WTC11 (cell line): Measurements from ENCODE around the gene MSANTD2.

Experiments
- CTCF ChIP-seq: fragments of 200-600 bp; IDR thresholded peaks from 2 replicates; pipeline ENCODE4 v1.8.0; 2022; ENCODE audit warnings: antibody characterized with exemption
- E2F4 ChIP-seq: sonication (generic); formaldehyde crosslinking; IDR thresholded peaks from 2 replicates; pipeline ENCODE4 v1.8.1; 2022; ENCODE audit warnings: low read depth, mild to moderate bottlenecking, moderate library complexity, missing genetic modification reagents, borderline replicate concordance
- ERG ChIP-seq: fragments of 250-450 bp; sonication (Bioruptor Pico); IDR thresholded peaks from 2 replicates; pipeline ENCODE4 v1.8.0; 2021; ENCODE audit warnings: mild to moderate bottlenecking
- ESRRA ChIP-seq: sonication (generic); formaldehyde crosslinking; IDR thresholded peaks from 2 replicates; pipeline ENCODE4 v1.8.1; 2022; ENCODE audit warnings: mild to moderate bottlenecking, missing genetic modification reagents, borderline replicate concordance
- FOXJ3 ChIP-seq: sonication (generic); formaldehyde crosslinking; IDR thresholded peaks from 2 replicates; pipeline ENCODE4 v1.9.0; 2021; ENCODE audit warnings: missing genetic modification reagents, mild to moderate bottlenecking, borderline replicate concordance
- FOXK1 ChIP-seq: sonication (generic); formaldehyde crosslinking; IDR thresholded peaks from 2 replicates; pipeline ENCODE4 v1.8.0; 2022; ENCODE audit warnings: mild to moderate bottlenecking, moderate library complexity, missing genetic modification reagents
- SP1 ChIP-seq: sonication (generic); formaldehyde crosslinking; conservative IDR thresholded peaks from 2 replicates; pipeline ENCODE4 v1.8.1; 2022; ENCODE audit warnings: missing genetic modification reagents
- TEAD4 ChIP-seq: sonication (generic); formaldehyde crosslinking; IDR thresholded peaks from 2 replicates; pipeline ENCODE4 v1.8.0; 2022; ENCODE audit warnings: mild to moderate bottlenecking, missing genetic modification reagents
- TF ChIP-seq, protein P1 (sequence below): sonication (generic); formaldehyde crosslinking; IDR thresholded peaks from 2 replicates; pipeline ENCODE4 v1.8.1; 2022; ENCODE audit warnings: low read depth, missing genetic modification reagents, borderline replicate concordance
- TF ChIP-seq, protein P2 (sequence below): sonication (generic); formaldehyde crosslinking; IDR thresholded peaks from 2 replicates; pipeline ENCODE4 v1.8.0; 2022; ENCODE audit warnings: mild to moderate bottlenecking, missing genetic modification reagents

DNA sequence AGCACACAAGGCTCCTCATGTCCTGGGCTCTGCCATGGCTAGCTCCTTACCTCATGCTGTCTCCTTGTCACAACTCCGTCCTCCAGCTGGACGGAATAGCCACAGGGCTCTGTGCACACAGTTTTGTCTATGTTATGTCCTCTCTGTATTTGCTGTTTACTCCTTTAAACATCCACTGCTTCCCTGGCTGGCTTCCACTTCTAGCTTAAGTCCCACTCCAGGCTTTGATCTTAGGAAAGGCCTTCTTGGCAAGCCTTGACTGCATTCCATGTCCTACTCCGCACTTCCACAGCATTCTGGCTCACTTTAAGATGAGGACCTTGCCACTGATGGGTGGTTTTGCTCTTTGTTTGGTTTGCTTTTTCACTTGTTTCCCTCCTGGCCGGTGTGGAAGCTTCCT is 42.1 kb upstream of the MSANTD2 start:
- no peak for TF ChIP-seq SP1
- no peak for TF ChIP-seq CTCF
- TF ChIP-seq ERG, result no peak
- no peak for TF ChIP-seq ESRRA
- no peak for TF ChIP-seq FOXK1 (CRISPR knock-in tag)
- TF ChIP-seq, protein P1, sequence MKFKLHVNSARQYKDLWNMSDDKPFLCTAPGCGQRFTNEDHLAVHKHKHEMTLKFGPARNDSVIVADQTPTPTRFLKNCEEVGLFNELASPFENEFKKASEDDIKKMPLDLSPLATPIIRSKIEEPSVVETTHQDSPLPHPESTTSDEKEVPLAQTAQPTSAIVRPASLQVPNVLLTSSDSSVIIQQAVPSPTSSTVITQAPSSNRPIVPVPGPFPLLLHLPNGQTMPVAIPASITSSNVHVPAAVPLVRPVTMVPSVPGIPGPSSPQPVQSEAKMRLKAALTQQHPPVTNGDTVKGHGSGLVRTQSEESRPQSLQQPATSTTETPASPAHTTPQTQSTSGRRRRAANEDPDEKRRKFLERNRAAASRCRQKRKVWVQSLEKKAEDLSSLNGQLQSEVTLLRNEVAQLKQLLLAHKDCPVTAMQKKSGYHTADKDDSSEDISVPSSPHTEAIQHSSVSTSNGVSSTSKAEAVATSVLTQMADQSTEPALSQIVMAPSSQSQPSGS, result no peak
- no peak for TF ChIP-seq E2F4 (CRISPR knock-in tag)
- TF ChIP-seq TEAD4 (CRISPR knock-in tag), result no peak
- no peak for TF ChIP-seq FOXJ3 (CRISPR knock-in tag)
- TF ChIP-seq, protein P2, sequence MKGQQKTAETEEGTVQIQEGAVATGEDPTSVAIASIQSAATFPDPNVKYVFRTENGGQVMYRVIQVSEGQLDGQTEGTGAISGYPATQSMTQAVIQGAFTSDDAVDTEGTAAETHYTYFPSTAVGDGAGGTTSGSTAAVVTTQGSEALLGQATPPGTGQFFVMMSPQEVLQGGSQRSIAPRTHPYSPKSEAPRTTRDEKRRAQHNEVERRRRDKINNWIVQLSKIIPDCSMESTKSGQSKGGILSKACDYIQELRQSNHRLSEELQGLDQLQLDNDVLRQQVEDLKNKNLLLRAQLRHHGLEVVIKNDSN (CRISPR knock-in tag), result no peak
